SU-DHL-6 (cell line): ENCODE measurements around the gene COL4A1.

ENCODE experiments used
- H2AFZ ChIP-seq: fragments of 200-600 bp; sonication (generic); 2 replicates; pipeline ENCODE4 v1.6.1; 2014; ENCODE audit warnings: low read depth, mild to moderate bottlenecking, moderate library complexity, mixed read lengths, antibody characterized with exemption, low read length; ENCODE audit not compliant: severe bottlenecking
- H3F3A ChIP-seq: fragments of 200-600 bp; shearing (Covaris generic); 2 replicates; pipeline ENCODE4 v1.6.0; 2016; ENCODE audit warnings: antibody characterized with exemption, mild to moderate bottlenecking; ENCODE audit not compliant: insufficient read depth
- H3K27ac ChIP-seq: fragments of 200-600 bp; sonication (generic); 2 replicates; pipeline ENCODE4 v1.5.1; 2016; ENCODE audit warnings: low read depth, mild to moderate bottlenecking, low read length, moderate library complexity, mixed read lengths
- H3K27me3 ChIP-seq: fragments of 200-600 bp; sonication (generic), shearing (Covaris generic); 2 replicates; pipeline ENCODE4 v1.6.0; 2014; ENCODE audit warnings: mild to moderate bottlenecking, low read length
- H3K36me3 ChIP-seq: fragments of 200-600 bp; sonication (generic); 2 replicates; pipeline ENCODE4 v1.6.1; 2014; ENCODE audit warnings: mild to moderate bottlenecking, low read length, mixed read lengths
- H3K4me2 ChIP-seq: fragments of 300-600, 200-600 bp; shearing (Covaris generic), sonication (generic); 2 replicates; pipeline ENCODE4 v1.6.0; 2014; ENCODE audit warnings: low read length, low read depth, mild to moderate bottlenecking; ENCODE audit not compliant: poor library complexity, severe bottlenecking
- H3K4me3 ChIP-seq: fragments of 200-600 bp; sonication (generic); 2 replicates; pipeline ENCODE4 v1.5.1; 2014; ENCODE audit warnings: antibody characterized with exemption, low read length, mild to moderate bottlenecking, mixed read lengths; ENCODE audit not compliant: insufficient read depth, poor library complexity, severe bottlenecking
- H3K79me2 ChIP-seq: fragments of 200-600 bp; sonication (generic); 2 replicates; pipeline ENCODE4 v1.6.1; 2014; ENCODE audit warnings: mild to moderate bottlenecking, low read length, moderate library complexity; ENCODE audit not compliant: insufficient read depth
- H3K9ac ChIP-seq: fragments of 200-600 bp; sonication (generic); 2 replicates; pipeline ENCODE4 v1.7.0; 2014; ENCODE audit warnings: mild to moderate bottlenecking, low read length
- H3K9me2 ChIP-seq: fragments of 200-600 bp; sonication (generic); replicated peaks from 2 replicates; pipeline ENCODE4 v1.6.1; 2014; ENCODE audit warnings: low read length; ENCODE audit not compliant: insufficient read depth
- H3K9me3 ChIP-seq: fragments of 200-600 bp; sonication (generic); 2 replicates; pipeline ENCODE4 v1.6.1; 2014; ENCODE audit warnings: low read length, mixed read lengths; ENCODE audit not compliant: insufficient read depth
- H4K20me1 ChIP-seq: fragments of 200-600 bp; sonication (generic); 2 replicates; pipeline ENCODE4 v1.6.1; 2014; ENCODE audit warnings: low read depth, mild to moderate bottlenecking, antibody characterized with exemption, low read length, moderate library complexity, mixed read lengths
- CTCF ChIP-seq: fragments of 200-600 bp; sonication (generic); IDR thresholded peaks from one replicate; pipeline ENCODE4 v1.5.1; 2017; ENCODE audit warnings: antibody characterized with exemption, mild to moderate bottlenecking, low read length, moderate library complexity; ENCODE audit not compliant: insufficient read depth, poor library complexity, severe bottlenecking
- EZH2phosphoT487 ChIP-seq: fragments of 200-600 bp; sonication (generic), shearing (Covaris generic); conservative IDR thresholded peaks from 2 replicates; pipeline ENCODE4 v1.6.1; 2018; ENCODE audit warnings: mild to moderate bottlenecking, antibody characterized with exemption, low read length, moderate library complexity, mixed read lengths

COL4A1 gene

GRCh38 chr13:110220471-110220870 lies 86.5 kb downstream of the COL4A1 start:
- TF ChIP-seq EZH2phosphoT487 (no peak), CTCF (no peak)
- no peak overlapping the region for H3K27ac ChIP-seq
- H3K27me3 ChIP-seq: no peaks in the 10 kb centered on the region
- H3K9me3 ChIP-seq: no peaks in the 10 kb centered on the region
- no peak overlapping the region for H2AFZ ChIP-seq
- H3K4me2 ChIP-seq: no peak overlapping the region
- H3K36me3 ChIP-seq: no peaks in the 10 kb centered on the region
- H4K20me1 ChIP-seq: no peaks in the 10 kb centered on the region
- H3K4me3 ChIP-seq: no peak overlapping the region
- H3K9ac ChIP-seq: no peak overlapping the region
- no peaks in the 10 kb centered on the region for H3K79me2 ChIP-seq
- H3F3A ChIP-seq: no peaks in the 10 kb centered on the region
- H3K9me2 ChIP-seq: no peaks in the 10 kb centered on the region

GRCh38 chr13:110218581-110219201 lies 88.3 kb downstream of the COL4A1 start:
- no peaks in the 10 kb centered on the region for H3K79me2 ChIP-seq
- no peaks in the 10 kb centered on the region for H3K27me3 ChIP-seq
- TF ChIP-seq CTCF: no peak
- TF ChIP-seq EZH2phosphoT487: no peak
- H3F3A ChIP-seq: no peaks in the 10 kb centered on the region
- no peaks in the 10 kb centered on the region for H3K36me3 ChIP-seq
- H3K9me2 ChIP-seq: no peaks in the 10 kb centered on the region
- no peak overlapping the region for H3K4me2 ChIP-seq
- H3K9me3 ChIP-seq: no peaks in the 10 kb centered on the region
- no peak overlapping the region for H2AFZ ChIP-seq
- H3K9ac ChIP-seq: no peak overlapping the region
- no peak overlapping the region for H3K4me3 ChIP-seq
- no peak overlapping the region for H3K27ac ChIP-seq
- no peaks in the 10 kb centered on the region for H4K20me1 ChIP-seq

DNA sequence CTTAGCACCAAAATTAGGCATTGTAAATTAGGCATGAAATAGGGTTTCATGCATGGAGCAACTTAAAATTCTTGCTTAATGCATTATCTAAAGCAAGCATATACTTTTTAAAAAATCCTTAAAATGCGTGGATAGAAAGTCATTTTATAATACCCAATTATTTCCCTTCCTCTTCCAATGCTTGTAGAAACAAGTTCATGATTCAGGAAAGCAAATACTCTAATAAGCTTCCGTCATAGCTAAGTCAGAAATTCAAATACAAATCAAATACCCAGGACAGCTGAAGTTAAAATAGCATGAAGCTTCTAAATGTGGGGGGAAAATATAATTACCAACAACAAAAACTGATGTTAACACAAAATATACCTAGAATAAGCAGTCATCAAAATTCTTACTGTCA lies 89.1 kb downstream of the COL4A1 start:
- no peak overlapping the region for H3K27ac ChIP-seq
- H3F3A ChIP-seq: no peaks in the 10 kb centered on the region
- H3K9me2 ChIP-seq: no peaks in the 10 kb centered on the region
- no peak overlapping the region for H3K4me2 ChIP-seq
- no peaks in the 10 kb centered on the region for H3K79me2 ChIP-seq
- no peak overlapping the region for H3K9ac ChIP-seq
- no peak overlapping the region for H2AFZ ChIP-seq
- H3K4me3 ChIP-seq: no peak overlapping the region
- TF ChIP-seq EZH2phosphoT487 (no peak), CTCF (no peak)
- H3K9me3 ChIP-seq: no peaks in the 10 kb centered on the region
- H4K20me1 ChIP-seq: no peaks in the 10 kb centered on the region
- no peaks in the 10 kb centered on the region for H3K27me3 ChIP-seq
- H3K36me3 ChIP-seq: no peaks in the 10 kb centered on the region
